Left renal pelvis (tissue), 4 donors: Measurements from ENCODE around the gene DEAF1. TPM values are rescaled to one million over a fixed set of nuclear protein-coding genes. Genes with fewer than 3 reads are reported as not detected.
A peak's percentile ranks its signal among the peaks of the same experiment; 100 is the strongest.
"Not testable (repeated sequence)": the region's sequence is repeated elsewhere in the genome, so short reads cannot be mapped to it uniquely, and the experiment has no call there.

ENCODE experiments used
- DNase-seq, 4 donors: peaks; one replicate each; pipeline ENCODE4 v3.0.0-alpha.2; 2013; ENCODE audit warnings: low read depth in 4 of 4, low spot score in 3 of 4
- polyA plus RNA-seq, 4 donors: library from polyadenylated mRNA; unstranded; fragments of 120-200 nt; gene quantifications; one replicate each; pipeline ENCODE4 v1.2.1, GENCODE V29; 2013; ENCODE audit not compliant: insufficient read length in 4 of 4

The DEAF1 gene
- polyA plus RNA-seq, 4 donors, result 35.3 to 53.0 (median 45.3) TPM

GRCh38 chr11:702462-703461 is 7.7 kb upstream of the DEAF1 start:
- DNase-seq, result no peak

- no peak for DNase-seq
These were observed 6.9 kb upstream of the DEAF1 start for GRCh38 chr11:701741-702461.

- no peak for DNase-seq
These were observed 4.7 kb upstream of the DEAF1 start for GRCh38 chr11:699753-700152.

- no peak for DNase-seq
These were observed 4.1 kb upstream of the DEAF1 start for GRCh38 chr11:699116-699508.

- no peak for DNase-seq
These were observed 3.6 kb upstream of the DEAF1 start for GRCh38 chr11:698493-699115.

- no peak for DNase-seq
These were observed 2.8 kb upstream of the DEAF1 start for GRCh38 chr11:697811-698311.

GRCh38 chr11:696955-697491 is 2.0 kb upstream of the DEAF1 start:
- DNase-seq, result no peak

- peak; percentile 94 to 98 (median 96) for DNase-seq
These were observed 671 bp upstream of the DEAF1 start, which contains the start of gene TMEM80 for GRCh38 chr11:695538-696248. Gene TMEM80, plus strand, starts transcription at chr11:695816. Its CDS starts 12 bp downstream, at chr11:695828.

- peak in 2 of 4 donors; percentile 93 for DNase-seq
These were observed 191 bp upstream of the DEAF1 start for GRCh38 chr11:695288-695537.

GRCh38 chr11:693887-694562 is 997 bp downstream of the DEAF1 start:
- no peak for DNase-seq

- no peak for DNase-seq
These were observed 1.6 kb downstream of the DEAF1 start for GRCh38 chr11:693415-693831.

GRCh38 chr11:692824-693414 is 2.1 kb downstream of the DEAF1 start:
- DNase-seq, result no peak

- DNase-seq, result no peak
These were observed 3.1 kb downstream of the DEAF1 start for GRCh38 chr11:691710-692590.

GRCh38 chr11:690738-691633 is 4.0 kb downstream of the DEAF1 start:
- no peak for DNase-seq

- DNase-seq, result not testable (repeated sequence)
These were observed 4.8 kb downstream of the DEAF1 start for GRCh38 chr11:690244-690643.

- no peak for DNase-seq
These were observed 5.4 kb downstream of the DEAF1 start for GRCh38 chr11:689625-690024.

GRCh38 chr11:688681-689080 is 6.3 kb downstream of the DEAF1 start:
- no peak for DNase-seq
